ENCODE data around the gene NMNAT3.

DNA sequence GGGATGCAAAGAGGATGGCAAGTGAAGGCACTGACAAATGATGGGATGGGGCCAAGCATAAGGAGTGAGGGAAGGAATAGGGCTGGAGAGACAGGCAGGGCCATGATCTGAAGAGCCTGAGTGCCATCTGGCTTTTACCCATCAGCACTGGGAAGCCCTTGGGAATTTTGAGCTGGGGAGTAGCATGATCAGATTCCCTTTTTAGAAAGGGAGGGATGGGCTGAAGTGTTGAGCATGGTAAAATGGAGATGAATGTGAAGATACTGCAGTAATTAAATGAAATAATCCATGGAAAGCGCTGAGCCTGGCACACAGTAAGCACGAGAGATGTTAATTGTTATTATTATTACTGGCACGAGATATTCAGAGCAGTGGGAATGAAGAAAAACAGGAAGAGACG lies 148.1 kb downstream of the NMNAT3 start:
- TF ChIP-seq, protein P1, sequence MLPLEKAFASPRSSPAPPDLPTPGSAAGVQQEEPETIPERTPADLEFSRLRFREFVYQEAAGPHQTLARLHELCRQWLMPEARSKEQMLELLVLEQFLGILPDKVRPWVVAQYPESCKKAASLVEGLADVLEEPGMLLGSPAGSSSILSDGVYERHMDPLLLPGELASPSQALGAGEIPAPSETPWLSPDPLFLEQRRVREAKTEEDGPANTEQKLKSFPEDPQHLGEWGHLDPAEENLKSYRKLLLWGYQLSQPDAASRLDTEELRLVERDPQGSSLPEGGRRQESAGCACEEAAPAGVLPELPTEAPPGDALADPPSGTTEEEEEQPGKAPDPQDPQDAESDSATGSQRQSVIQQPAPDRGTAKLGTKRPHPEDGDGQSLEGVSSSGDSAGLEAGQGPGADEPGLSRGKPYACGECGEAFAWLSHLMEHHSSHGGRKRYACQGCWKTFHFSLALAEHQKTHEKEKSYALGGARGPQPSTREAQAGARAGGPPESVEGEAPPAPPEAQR (CRISPR knock-in tag; IDR thresholded peaks at IDR 0.05) = no peak
- TF ChIP-seq SP1 (CRISPR knock-in tag; conservative IDR thresholded peaks at IDR 0.05) = no peak
- TF ChIP-seq, protein P2, sequence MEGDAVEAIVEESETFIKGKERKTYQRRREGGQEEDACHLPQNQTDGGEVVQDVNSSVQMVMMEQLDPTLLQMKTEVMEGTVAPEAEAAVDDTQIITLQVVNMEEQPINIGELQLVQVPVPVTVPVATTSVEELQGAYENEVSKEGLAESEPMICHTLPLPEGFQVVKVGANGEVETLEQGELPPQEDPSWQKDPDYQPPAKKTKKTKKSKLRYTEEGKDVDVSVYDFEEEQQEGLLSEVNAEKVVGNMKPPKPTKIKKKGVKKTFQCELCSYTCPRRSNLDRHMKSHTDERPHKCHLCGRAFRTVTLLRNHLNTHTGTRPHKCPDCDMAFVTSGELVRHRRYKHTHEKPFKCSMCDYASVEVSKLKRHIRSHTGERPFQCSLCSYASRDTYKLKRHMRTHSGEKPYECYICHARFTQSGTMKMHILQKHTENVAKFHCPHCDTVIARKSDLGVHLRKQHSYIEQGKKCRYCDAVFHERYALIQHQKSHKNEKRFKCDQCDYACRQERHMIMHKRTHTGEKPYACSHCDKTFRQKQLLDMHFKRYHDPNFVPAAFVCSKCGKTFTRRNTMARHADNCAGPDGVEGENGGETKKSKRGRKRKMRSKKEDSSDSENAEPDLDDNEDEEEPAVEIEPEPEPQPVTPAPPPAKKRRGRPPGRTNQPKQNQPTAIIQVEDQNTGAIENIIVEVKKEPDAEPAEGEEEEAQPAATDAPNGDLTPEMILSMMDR (IDR thresholded peaks at IDR 0.05) = no peak
- TF ChIP-seq, protein P3, sequence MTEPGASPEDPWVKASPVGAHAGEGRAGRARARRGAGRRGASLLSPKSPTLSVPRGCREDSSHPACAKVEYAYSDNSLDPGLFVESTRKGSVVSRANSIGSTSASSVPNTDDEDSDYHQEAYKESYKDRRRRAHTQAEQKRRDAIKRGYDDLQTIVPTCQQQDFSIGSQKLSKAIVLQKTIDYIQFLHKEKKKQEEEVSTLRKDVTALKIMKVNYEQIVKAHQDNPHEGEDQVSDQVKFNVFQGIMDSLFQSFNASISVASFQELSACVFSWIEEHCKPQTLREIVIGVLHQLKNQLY (CRISPR knock-in tag; IDR thresholded peaks at IDR 0.05) = no peak
- TF ChIP-seq TCF7 (CRISPR knock-in tag; IDR thresholded peaks at IDR 0.05; ENCODE audit: low read depth) = no peak
- TF ChIP-seq RORB (CRISPR knock-in tag; IDR thresholded peaks at IDR 0.05) = no peak
- TF ChIP-seq JUN (CRISPR knock-in tag; IDR thresholded peaks at IDR 0.05) = no peak
- TF ChIP-seq, protein P4, sequence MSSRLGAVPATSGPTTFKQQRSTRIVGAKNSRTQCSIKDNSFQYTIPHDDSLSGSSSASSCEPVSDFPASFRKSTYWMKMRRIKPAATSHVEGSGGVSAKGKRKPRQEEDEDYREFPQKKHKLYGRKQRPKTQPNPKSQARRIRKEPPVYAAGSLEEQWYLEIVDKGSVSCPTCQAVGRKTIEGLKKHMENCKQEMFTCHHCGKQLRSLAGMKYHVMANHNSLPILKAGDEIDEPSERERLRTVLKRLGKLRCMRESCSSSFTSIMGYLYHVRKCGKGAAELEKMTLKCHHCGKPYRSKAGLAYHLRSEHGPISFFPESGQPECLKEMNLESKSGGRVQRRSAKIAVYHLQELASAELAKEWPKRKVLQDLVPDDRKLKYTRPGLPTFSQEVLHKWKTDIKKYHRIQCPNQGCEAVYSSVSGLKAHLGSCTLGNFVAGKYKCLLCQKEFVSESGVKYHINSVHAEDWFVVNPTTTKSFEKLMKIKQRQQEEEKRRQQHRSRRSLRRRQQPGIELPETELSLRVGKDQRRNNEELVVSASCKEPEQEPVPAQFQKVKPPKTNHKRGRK (CRISPR knock-in tag; IDR thresholded peaks at IDR 0.05; ENCODE audit: borderline replicate concordance) = no peak
- no peak for TF ChIP-seq ATF1 (CRISPR knock-in tag; IDR thresholded peaks at IDR 0.05)

Measured in WTC11 (cell line).